NK-92 treated with Interleukin-12 subunit alpha and Interleukin-12 subunit beta, amount 100 ng/mL, for 24 hours (cell line): Measurements from ENCODE around the gene PPP2R1B.

Experiments used
- DNase-seq: peaks from one replicate; lab custom pipeline; 2025; lab: John Stamatoyannopoulos, UW

PPP2R1B gene

GRCh38 chr11:111693224-111693937 is 72.8 kb downstream of the PPP2R1B start:
- DNase-seq: no peak

- DNase-seq: no peak
These were observed 74.4 kb downstream of the PPP2R1B start for GRCh38 chr11:111691741-111692140.

GRCh38 chr11:111691176-111691575 is 75.0 kb downstream of the PPP2R1B start:
- no peak for DNase-seq

- DNase-seq: no peak
These were observed 78.2 kb downstream of the PPP2R1B start for GRCh38 chr11:111688013-111688412.

- DNase-seq: no peak
These were observed 81.9 kb downstream of the PPP2R1B start for GRCh38 chr11:111684251-111684650.

- no peak for DNase-seq
These were observed 82.4 kb downstream of the PPP2R1B start for GRCh38 chr11:111683806-111684205.

- no peak for DNase-seq
These were observed 85.6 kb downstream of the PPP2R1B start for GRCh38 chr11:111680486-111681175.
